NT2/D1 (cell line): ENCODE data around the gene EPB41L2.

Experiments used
- YY1 ChIP-seq: IDR thresholded peaks from 2 replicates; pipeline ENCODE4 v1.6.1; 2011; ENCODE audit not compliant: insufficient read length, insufficient read depth
- ZNF274 ChIP-seq: IDR thresholded peaks from 2 replicates; pipeline ENCODE4 v1.6.1; 2011; ENCODE audit warnings: mild to moderate bottlenecking, low read depth, low read length

GRCh38 chr6:131103296-131103695 is 40.3 kb upstream of the EPB41L2 start:
- TF ChIP-seq ZNF274, result no peak
- no peak for TF ChIP-seq YY1
